Suprapubic skin (tissue), 4 donors: Measurements from ENCODE around the gene KDM5A. TPM values are rescaled to one million over a fixed set of nuclear protein-coding genes. Genes with fewer than 3 reads are reported as not detected.

Experiments
- DNase-seq, 2 donors: peaks; one replicate each; pipeline ENCODE4 v3.0.0-alpha.2; 2019; ENCODE audit warnings: low spot score in 2 of 2
- H3K27ac ChIP-seq: fragments of 200-600 bp; sonication (generic); one replicate; pipeline ENCODE4 v1.5.1; 2019
- H3K27me3 ChIP-seq: fragments of 200-600 bp; sonication (generic); one replicate; pipeline ENCODE4 v1.5.1; 2019
- H3K36me3 ChIP-seq: fragments of 200-600 bp; sonication (generic); one replicate; pipeline ENCODE4 v1.5.1; 2019
- H3K4me1 ChIP-seq: fragments of 200-600 bp; sonication (generic); one replicate; pipeline ENCODE4 v1.5.1; 2019
- H3K4me3 ChIP-seq: fragments of 200-600 bp; sonication (generic); one replicate; pipeline ENCODE4 v1.5.1; 2019; ENCODE audit warnings: mild to moderate bottlenecking
- H3K9me3 ChIP-seq: fragments of 200-600 bp; sonication (generic); one replicate; pipeline ENCODE4 v1.5.1; 2019
- CTCF ChIP-seq, 2 donors: fragments of 200-600 bp in 1 of 2; fragments of 450-650 bp in 1 of 2; sonication (generic) in 1 of 2; IDR thresholded peaks; one replicate each; pipeline ENCODE4 v1.5.1; 2016 to 2019; ENCODE audit warnings: antibody characterized with exemption in 2 of 2, mild to moderate bottlenecking in 1 of 2, moderate library complexity in 1 of 2
- EP300 ChIP-seq: sonication (generic); formaldehyde crosslinking; IDR thresholded peaks from one replicate; pipeline ENCODE4 v1.6.1; 2017; ENCODE audit warnings: antibody characterized with exemption
- POLR2A ChIP-seq, 2 donors: fragments of 450-650 bp; IDR thresholded peaks; one replicate each; pipeline ENCODE4 v1.6.1; 2017; ENCODE audit warnings: antibody characterized with exemption in 2 of 2, mild to moderate bottlenecking in 2 of 2, moderate library complexity in 2 of 2
- POLR2AphosphoS5 ChIP-seq, 3 donors: sonication (generic); formaldehyde crosslinking; IDR thresholded peaks; one replicate each; pipeline ENCODE4 v1.6.1; 2017; ENCODE audit warnings: antibody characterized with exemption in 3 of 3
- WGBS: methylation state at CpG from one replicate; pipeline ENCODE4 v1.1.5; 2018; 5-methylcytosine and 5-hydroxymethylcytosine counted together
- total RNA-seq, 4 donors: library from RNA; depleted of rRNA; stranded (reverse); fragments of >200 nt; gene quantifications; one replicate each; pipeline ENCODE4 v1.1.0, GENCODE V29; 2016

Gene KDM5A
- total RNA-seq, 4 donors from 2014 or later = 43.1 to 126 (median 92.1) TPM

- 56% methylated on average over 4 of the region's 4 CpGs for WGBS
- peaks cover 2% of the 10 kb centered on the region for H3K27me3 ChIP-seq
- TF ChIP-seq CTCF (IDR thresholded peaks at IDR 0.05) (no peak), POLR2A (IDR thresholded peaks at IDR 0.05) (no peak), POLR2AphosphoS5 (IDR thresholded peaks at IDR 0.05) (no peak), EP300 (no peak)
Measured at GRCh38 chr12:271161-271560, 118.0 kb downstream of the KDM5A start.

GRCh38 chr12:269191-269590 lies 119.9 kb downstream of the KDM5A start:
- H3K36me3 ChIP-seq = no peaks in the 10 kb centered on the region
- no peak for TF ChIP-seq POLR2A (IDR thresholded peaks at IDR 0.05)
- H3K9me3 ChIP-seq = no peaks in the 10 kb centered on the region
- H3K27ac ChIP-seq = no peak overlapping the region
- no peak overlapping the region for H3K4me3 ChIP-seq
- DNase-seq = no peak
- H3K4me1 ChIP-seq = no peaks in the 10 kb centered on the region
- 34% methylated on average over 3 of the region's 3 CpGs for WGBS
- H3K27me3 ChIP-seq = peaks cover 13% of the 10 kb centered on the region

More at GRCh38 chr12:271161-271560, 118.0 kb downstream of the KDM5A start:
- H3K9me3 ChIP-seq = no peaks in the 10 kb centered on the region
- no peaks in the 10 kb centered on the region for H3K36me3 ChIP-seq
- no peak for DNase-seq
- no peak overlapping the region for H3K27ac ChIP-seq
- no peaks in the 10 kb centered on the region for H3K4me1 ChIP-seq
- H3K4me3 ChIP-seq = no peak overlapping the region

GRCh38 chr12:268483-268840 lies 120.7 kb downstream of the KDM5A start:
- no peaks in the 10 kb centered on the region for H3K9me3 ChIP-seq
- TF ChIP-seq EP300 = no peak

GRCh38 chr12:267581-268482 lies 121.3 kb downstream of the KDM5A start:
- Histone ChIP-seq H3K27ac (no peak overlapping the region), H3K4me1 (no peaks in the 10 kb centered on the region), H3K36me3 (no peaks in the 10 kb centered on the region), H3K27me3 (peaks cover 25% of the 10 kb centered on the region), H3K4me3 (no peak overlapping the region), H3K9me3 (no peaks in the 10 kb centered on the region)
- TF ChIP-seq POLR2AphosphoS5 (IDR thresholded peaks at IDR 0.05) (no peak), EP300 (no peak), POLR2A (IDR thresholded peaks at IDR 0.05) (no peak), CTCF (IDR thresholded peaks at IDR 0.05) (no peak)
- DNase-seq = no peak
- 45% methylated on average over 14 of the region's 14 CpGs for WGBS

More at GRCh38 chr12:268483-268840, 120.7 kb downstream of the KDM5A start:
- no peaks in the 10 kb centered on the region for H3K4me1 ChIP-seq
- H3K4me3 ChIP-seq = no peak overlapping the region
- DNase-seq = no peak
- 62% methylated on average over 7 of the region's 7 CpGs for WGBS
- H3K27me3 ChIP-seq = peaks cover 21% of the 10 kb centered on the region
- no peak overlapping the region for H3K27ac ChIP-seq
- no peaks in the 10 kb centered on the region for H3K36me3 ChIP-seq

- TF ChIP-seq CTCF (IDR thresholded peaks at IDR 0.05) (no peak), POLR2A (IDR thresholded peaks at IDR 0.05) (no peak), EP300 (no peak), POLR2AphosphoS5 (IDR thresholded peaks at IDR 0.05) (no peak)
- Histone ChIP-seq H3K27ac (no peak overlapping the region), H3K4me1 (no peaks in the 10 kb centered on the region), H3K9me3 (no peaks in the 10 kb centered on the region), H3K4me3 (no peak overlapping the region), H3K27me3 (peaks cover 46% of the 10 kb centered on the region), H3K36me3 (no peaks in the 10 kb centered on the region)
- 50% methylated on average over 3 of the region's 3 CpGs for WGBS
- DNase-seq = no peak
Measured at GRCh38 chr12:265096-265495, 124.0 kb downstream of the KDM5A start.

- Histone ChIP-seq H3K9me3 (no peaks in the 10 kb centered on the region), H3K4me1 (no peaks in the 10 kb centered on the region), H3K27ac (no peak overlapping the region), H3K27me3 (peaks cover 53% of the 10 kb centered on the region), H3K36me3 (no peaks in the 10 kb centered on the region), H3K4me3 (no peak overlapping the region)
- no peak for DNase-seq
- WGBS = 64% methylated on average over 3 of the region's 3 CpGs
- TF ChIP-seq POLR2A (IDR thresholded peaks at IDR 0.05) = no peak
- no peak for TF ChIP-seq EP300
- TF ChIP-seq CTCF (IDR thresholded peaks at IDR 0.05) = no peak
- TF ChIP-seq POLR2AphosphoS5 (IDR thresholded peaks at IDR 0.05) = no peak
Measured at GRCh38 chr12:264269-264668, 124.9 kb downstream of the KDM5A start.
